ENCODE data around the gene ZNF587. TPM values are rescaled to one million over a fixed set of nuclear protein-coding genes. Genes with fewer than 3 reads are reported as not detected.
"Not testable (repeated sequence)": the region's sequence is repeated elsewhere in the genome, so short reads cannot be mapped to it uniquely, and the experiment has no call there.

The ZNF587 gene
- total and polyA plus RNA-seq, 8 donors, result 9.3 to 29.5 (median 16.1) TPM

DNA sequence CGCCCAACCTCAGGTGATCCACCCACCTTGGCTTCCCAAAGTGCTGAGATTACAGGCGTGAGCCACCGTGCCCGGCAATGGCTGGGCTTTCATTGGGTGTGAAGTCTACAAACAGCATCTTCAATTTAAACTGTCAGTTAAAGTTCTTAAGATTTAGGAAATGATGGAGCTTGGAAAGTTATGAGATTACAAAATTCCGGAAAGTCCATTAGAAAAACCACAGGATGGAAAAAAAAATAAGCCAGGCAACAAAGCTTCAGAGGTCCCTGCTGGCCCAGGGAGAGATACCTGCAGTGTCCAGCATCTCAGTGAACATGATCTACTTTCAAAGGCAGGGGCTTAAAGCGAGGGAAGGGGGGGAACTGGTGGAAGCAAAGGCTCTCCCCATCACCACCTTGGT lies 24.1 kb upstream of the ZNF587 start:
- no peak for FAIRE-seq
- 91 to 92% methylated on average over 6 of the region's 6 CpGs for WGBS, 2 donors
- Histone ChIP-seq H3K27ac (no peak overlapping the region), H3K4me1 (peaks cover 6 to 25% (median 7%) of the 10 kb centered on the region in 3 donors), H3K36me3 (no peaks in the 10 kb centered on the region), H3K4me3 (no peak overlapping the region), H3K9me3 (no peaks in the 10 kb centered on the region), H3K27me3 (no peaks in the 10 kb centered on the region)
- intact Hi-C loops (cut with DNase I), result no loop called here
- DNase-seq, result no peak
- TF ChIP-seq CTCF (IDR thresholded peaks at IDR 0.05), result no peak
- no peak for ATAC-seq

- WGBS, 2 donors, result 51 to 58% methylated on average over 5 of the region's 5 CpGs
- Histone ChIP-seq H3K9me3 (no peaks in the 10 kb centered on the region), H3K27ac (no peak overlapping the region), H3K4me3 (no peak overlapping the region), H3K36me3 (peaks cover 0 to 5% (median 0%) of the 10 kb centered on the region in 3 donors), H3K27me3 (no peaks in the 10 kb centered on the region), H3K4me1 (no peaks in the 10 kb centered on the region)
- no peak for ATAC-seq
- intact Hi-C loops (cut with DNase I), result no loop called here
- TF ChIP-seq CTCF (IDR thresholded peaks at IDR 0.05), result no peak
- no peak for DNase-seq
- no peak for FAIRE-seq
Measured at GRCh38 chr19:57829316-57829715, 20.3 kb upstream of the ZNF587 start.

DNA sequence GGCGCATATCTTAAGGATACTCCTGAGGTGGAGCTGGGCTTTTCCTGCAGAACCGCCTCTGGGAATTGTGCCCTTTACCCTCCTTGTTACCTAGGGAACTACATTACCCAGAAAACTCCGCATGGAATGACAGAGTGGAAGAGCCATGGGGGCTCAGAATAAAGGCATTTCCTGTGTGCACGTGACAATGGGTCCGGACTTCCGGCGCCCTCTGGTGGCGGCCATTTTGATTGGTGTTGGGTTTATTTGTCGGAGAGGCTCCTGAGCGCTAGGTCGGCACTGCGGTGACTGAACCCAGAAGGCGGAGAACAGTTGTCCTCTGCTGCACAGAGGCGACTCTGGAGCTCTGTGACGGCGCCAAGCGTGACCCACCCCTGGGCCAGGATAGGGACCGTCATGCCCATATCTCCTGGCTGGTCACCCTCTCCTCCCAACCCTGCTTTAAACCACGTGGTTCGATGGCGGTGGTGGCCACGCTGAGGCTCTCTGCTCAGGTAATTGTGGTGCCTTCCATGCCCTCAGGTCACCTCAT lies 19.5 kb upstream of the ZNF587 start, which contains the start of gene ZNF587B:
Gene ZNF587B (plus strand): TSS at position 229 of the 532 bp plus-strand sequence. CDS start 230 bp downstream, at position 459.
- 50 to 54% methylated on average over 22 of the region's 22 CpGs for WGBS, 2 donors
- Histone ChIP-seq H3K9me3 (no peaks in the 10 kb centered on the region), H3K36me3 (peaks cover 0 to 5% (median 0%) of the 10 kb centered on the region in 3 donors), H3K27ac (peak within 1 kb of the TSS in 1 of 4 donors; percentile 18), H3K27me3 (no peaks in the 10 kb centered on the region), H3K4me1 (no peaks in the 10 kb centered on the region), H3K4me3 (peak within 1 kb of the TSS in 2 of 4 donors; percentile 27 to 33)
- peak; percentile 68 to 90 (median 82) for ATAC-seq
- peak in 4 of 6 donors; percentile 61 to 65 (median 64) for DNase-seq
- no peak for FAIRE-seq
- TF ChIP-seq CTCF (IDR thresholded peaks at IDR 0.05), result peak in 3 of 4 donors; percentile 11 to 19 (median 15)
- intact Hi-C loops (cut with DNase I), result no loop called here

- FAIRE-seq; DNase-seq; H3K9me3 ChIP-seq; H3K27ac ChIP-seq; H3K4me1 ChIP-seq; intact Hi-C loops (cut with DNase I); H3K4me3 ChIP-seq; H3K27me3 ChIP-seq; H3K36me3 ChIP-seq; ATAC-seq: not testable (repeated sequence)
- WGBS, 2 donors, result 94 to 98% methylated on average over 5 of the region's 5 CpGs
Measured at GRCh38 chr19:57836991-57837390, 12.7 kb upstream of the ZNF587 start.

DNA sequence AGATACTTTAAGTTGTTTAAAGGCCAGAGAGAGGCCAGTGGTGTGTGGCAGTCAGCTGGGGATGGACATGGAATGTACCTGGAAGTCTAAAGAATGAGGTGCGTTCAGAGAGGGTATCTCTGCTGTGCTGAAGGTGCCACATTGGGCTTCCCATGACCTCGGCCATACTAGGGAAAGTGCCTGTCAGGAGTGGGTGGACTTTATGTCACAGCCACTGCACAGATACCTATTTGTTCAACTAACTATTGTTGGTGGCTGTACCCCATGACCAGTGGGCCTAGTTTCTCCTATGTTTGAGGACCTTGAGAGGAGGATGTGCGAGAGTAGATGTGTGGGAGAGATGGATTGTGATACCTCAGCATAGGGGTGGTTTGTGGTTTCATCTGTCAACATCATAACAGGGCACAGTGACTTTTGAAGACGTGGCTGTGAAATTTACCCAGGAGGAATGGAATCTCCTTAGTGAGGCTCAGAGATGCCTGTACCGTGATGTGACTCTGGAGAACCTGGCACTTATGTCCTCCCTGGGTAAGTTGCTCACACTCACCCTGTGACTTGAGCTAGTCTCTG lies 11.0 kb upstream of the ZNF587 start:
- intact Hi-C loops (cut with DNase I); H3K9me3 ChIP-seq; H3K4me3 ChIP-seq; ATAC-seq; DNase-seq; H3K27me3 ChIP-seq; H3K36me3 ChIP-seq; H3K27ac ChIP-seq; H3K4me1 ChIP-seq; FAIRE-seq: not testable (repeated sequence)
- 89 to 96% methylated on average over 5 of the region's 5 CpGs for WGBS, 2 donors

GRCh38 chr19:57841122-57841763 lies 8.4 kb upstream of the ZNF587 start:
- DNase-seq (no peak), ATAC-seq (no peak), FAIRE-seq (no peak)
- TF ChIP-seq CTCF (IDR thresholded peaks at IDR 0.05), result no peak
- Histone ChIP-seq H3K27ac (no peak overlapping the region), H3K36me3 (peaks cover 0 to 7% (median 6%) of the 10 kb centered on the region in 3 donors), H3K4me1 (no peaks in the 10 kb centered on the region), H3K27me3 (no peaks in the 10 kb centered on the region), H3K4me3 (no peak overlapping the region), H3K9me3 (no peaks in the 10 kb centered on the region)
- intact Hi-C loops (cut with DNase I), result no loop called here
- WGBS, 2 donors, result 73 to 87% methylated on average over 6 of the region's 6 CpGs

DNA sequence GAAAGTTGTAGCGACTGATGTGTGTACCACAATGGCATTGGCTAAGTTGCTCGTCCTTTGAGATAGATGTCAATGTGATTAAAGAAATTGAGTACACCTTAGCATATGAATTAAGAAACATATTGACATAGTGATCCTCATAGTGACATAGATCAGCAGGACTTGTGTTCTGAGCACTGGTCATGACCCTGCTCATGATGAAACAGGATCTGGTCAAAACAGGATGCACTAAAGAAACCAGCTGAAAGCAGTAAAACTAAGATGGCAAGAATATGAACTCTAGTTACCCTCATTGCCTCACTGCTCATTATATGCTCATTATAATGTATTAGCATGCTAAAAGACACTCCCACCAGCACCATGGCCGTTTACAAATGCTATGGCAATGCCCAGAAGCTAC lies 2.5 kb upstream of the ZNF587 start:
- H3K9me3 ChIP-seq; H3K4me1 ChIP-seq; intact Hi-C loops (cut with DNase I); H3K4me3 ChIP-seq; ATAC-seq; DNase-seq; FAIRE-seq; H3K36me3 ChIP-seq; H3K27ac ChIP-seq; H3K27me3 ChIP-seq: not testable (repeated sequence)
- 77 to 93% methylated on average over 3 of the region's 3 CpGs for whole genome bisulfite sequencing, 2 donors

DNA sequence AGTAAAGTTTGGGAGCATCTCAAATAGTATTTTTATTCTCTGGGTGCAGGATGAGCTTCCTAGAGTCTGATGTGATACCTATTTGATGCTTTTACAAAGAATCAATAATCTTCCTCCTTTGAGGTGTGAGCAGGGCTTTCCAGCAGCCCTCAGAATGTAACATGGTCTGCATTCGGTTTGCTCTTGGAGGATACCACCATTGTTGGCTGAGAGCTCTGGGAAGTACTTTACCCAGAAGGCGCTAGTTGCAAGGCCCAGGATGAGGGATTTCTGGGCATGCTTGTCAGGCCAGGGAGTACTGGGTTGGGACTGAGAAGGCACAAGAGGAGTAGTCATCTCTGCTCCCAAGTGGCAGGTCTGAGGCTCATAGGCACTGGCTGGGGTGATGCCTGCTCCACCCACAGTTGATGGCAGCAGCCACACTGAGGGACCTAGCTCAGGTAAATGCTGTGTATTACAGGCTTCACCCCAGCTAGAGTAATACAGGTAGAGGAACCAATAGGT lies 445 bp upstream of the ZNF587 start:
- H3K9me3 ChIP-seq; DNase-seq; H3K27me3 ChIP-seq; H3K4me3 ChIP-seq; H3K4me1 ChIP-seq; intact Hi-C loops (cut with DNase I); FAIRE-seq; H3K27ac ChIP-seq; H3K36me3 ChIP-seq: not testable (repeated sequence)
- peak in 2 of 4 donors; percentile 5 to 17 for ATAC-seq
- 92 to 94% methylated on average over 2 of the region's 2 CpGs for WGBS, 2 donors
